ENCODE measurements around the gene PRR5L. TPM values are rescaled to one million over a fixed set of nuclear protein-coding genes. Genes with fewer than 3 reads are reported as not detected.

PRR5L gene
- total and polyA plus RNA-seq, 5 experiments from 2014 or later, result 0.50 to 21.3 (median 1.2) TPM

DNA sequence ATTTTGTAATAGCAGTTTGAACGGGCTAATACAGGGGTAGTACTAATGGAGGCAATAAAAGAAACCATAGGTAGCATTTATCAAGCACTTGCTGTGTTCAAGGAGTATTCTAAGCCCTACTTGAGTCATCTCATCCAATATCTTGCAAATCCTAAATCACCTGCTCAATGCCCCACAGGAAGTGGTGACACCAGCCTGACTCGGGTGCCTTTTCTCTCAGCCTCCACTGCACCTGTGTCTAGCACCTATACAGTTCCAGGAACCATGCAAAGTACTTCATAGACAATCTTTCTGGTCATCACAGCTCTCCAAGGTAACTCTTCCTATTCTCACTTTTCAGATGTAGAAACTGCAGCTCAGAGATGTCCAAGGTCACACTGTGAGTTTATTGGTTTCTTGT is 98.0 kb downstream of the PRR5L start:
- ATAC-seq (no peak), DNase-seq (no peak)
- POLR2A ChIA-PET, result no interaction called here
- peak overlapping the region in 2 of 10 donors; percentile 26 to 44 for H3K27ac Mint-ChIP-seq
- peak overlapping the region in 1 of 10 donors; percentile 12 for H3K4me3 Mint-ChIP-seq
- no peaks in the 10 kb centered on the region for H3K9me3 Mint-ChIP-seq
- H3K27me3 Mint-ChIP-seq, result peaks cover 0 to 29% (median 4%) of the 10 kb centered on the region in 5 donors
- H3K36me3 Mint-ChIP-seq, result no peaks in the 10 kb centered on the region
- H3K4me1 Mint-ChIP-seq, result peaks cover 0 to 62% (median 2%) of the 10 kb centered on the region in 4 donors

DNA sequence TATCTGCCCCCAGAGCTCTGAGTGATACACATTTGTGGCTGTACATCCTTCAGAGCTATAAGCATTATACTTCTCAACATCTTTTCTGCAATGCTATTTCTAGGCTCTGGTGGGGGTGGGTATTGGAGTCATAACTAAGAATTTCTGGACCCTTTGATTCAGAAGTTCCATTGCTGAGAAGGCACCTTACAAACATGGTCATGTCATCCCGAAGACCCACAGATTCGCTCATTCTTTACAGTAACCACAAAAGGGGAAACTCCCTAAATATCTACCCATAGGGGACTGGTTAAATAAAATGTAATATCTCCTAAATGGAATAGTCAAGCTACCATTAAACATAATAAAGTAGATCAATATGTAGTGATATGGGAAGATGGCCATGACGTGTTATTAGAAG is 98.8 kb downstream of the PRR5L start:
- POLR2A ChIA-PET, result no interaction called here

DNA sequence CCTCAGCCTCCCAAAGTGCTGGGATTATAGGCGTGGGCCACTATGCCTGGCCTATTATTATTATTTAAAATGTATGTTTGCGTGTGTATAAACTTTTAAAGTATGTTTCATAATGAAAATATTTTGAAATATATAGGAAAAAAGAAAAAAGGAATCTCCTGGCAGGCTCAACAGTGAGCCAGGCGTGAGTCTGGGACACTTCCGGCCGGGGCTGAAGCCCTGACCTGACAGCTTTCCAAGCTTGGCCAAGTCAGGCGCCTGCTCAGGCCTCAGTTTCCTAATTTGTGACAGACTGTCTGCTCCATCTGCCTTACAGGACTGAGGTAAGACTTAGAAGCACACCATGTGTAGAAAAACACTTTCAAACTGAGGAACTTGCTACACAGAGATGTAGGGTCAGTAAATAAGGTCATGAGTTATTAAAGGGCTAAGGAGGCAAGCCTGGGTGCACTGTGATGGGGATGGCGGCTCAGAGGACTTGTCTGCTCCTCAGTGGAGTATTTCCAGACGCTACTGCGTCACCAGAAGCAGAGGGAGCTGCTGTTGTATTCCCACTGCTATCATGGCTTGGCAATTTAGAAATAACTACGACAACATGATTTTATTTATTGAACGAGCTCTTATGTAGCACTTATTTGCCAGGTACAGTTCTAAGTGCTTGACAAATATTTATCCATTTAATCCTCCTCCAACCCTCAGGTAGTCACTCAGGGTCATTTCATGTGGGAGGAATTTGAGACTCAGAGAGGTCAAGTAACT is 100.1 kb downstream of the PRR5L start:
- peaks cover 0 to 43% (median 4%) of the 10 kb centered on the region in 5 donors for H3K27me3 Mint-ChIP-seq
- H3K9me3 Mint-ChIP-seq, result no peaks in the 10 kb centered on the region
- H3K4me3 Mint-ChIP-seq, result no peak overlapping the region
- no peaks in the 10 kb centered on the region for H3K36me3 Mint-ChIP-seq
- DNase-seq, result no peak
- H3K27ac Mint-ChIP-seq, result no peak overlapping the region
- POLR2A ChIA-PET, result no interaction called here
- peaks cover 5 to 66% (median 9%) of the 10 kb centered on the region in 4 donors for H3K4me1 Mint-ChIP-seq
- ATAC-seq, result no peak

More for the DNA sequence above, 98.8 kb downstream of the PRR5L start:
- H3K27ac Mint-ChIP-seq, result no peak overlapping the region
- peaks cover 0 to 36% (median 4%) of the 10 kb centered on the region in 5 donors for H3K27me3 Mint-ChIP-seq
- H3K36me3 Mint-ChIP-seq, result no peaks in the 10 kb centered on the region
- H3K9me3 Mint-ChIP-seq, result no peaks in the 10 kb centered on the region
- peaks cover 0 to 66% (median 3%) of the 10 kb centered on the region in 4 donors for H3K4me1 Mint-ChIP-seq
- ATAC-seq, result no peak
- no peak overlapping the region for H3K4me3 Mint-ChIP-seq
- no peak for DNase-seq

DNA sequence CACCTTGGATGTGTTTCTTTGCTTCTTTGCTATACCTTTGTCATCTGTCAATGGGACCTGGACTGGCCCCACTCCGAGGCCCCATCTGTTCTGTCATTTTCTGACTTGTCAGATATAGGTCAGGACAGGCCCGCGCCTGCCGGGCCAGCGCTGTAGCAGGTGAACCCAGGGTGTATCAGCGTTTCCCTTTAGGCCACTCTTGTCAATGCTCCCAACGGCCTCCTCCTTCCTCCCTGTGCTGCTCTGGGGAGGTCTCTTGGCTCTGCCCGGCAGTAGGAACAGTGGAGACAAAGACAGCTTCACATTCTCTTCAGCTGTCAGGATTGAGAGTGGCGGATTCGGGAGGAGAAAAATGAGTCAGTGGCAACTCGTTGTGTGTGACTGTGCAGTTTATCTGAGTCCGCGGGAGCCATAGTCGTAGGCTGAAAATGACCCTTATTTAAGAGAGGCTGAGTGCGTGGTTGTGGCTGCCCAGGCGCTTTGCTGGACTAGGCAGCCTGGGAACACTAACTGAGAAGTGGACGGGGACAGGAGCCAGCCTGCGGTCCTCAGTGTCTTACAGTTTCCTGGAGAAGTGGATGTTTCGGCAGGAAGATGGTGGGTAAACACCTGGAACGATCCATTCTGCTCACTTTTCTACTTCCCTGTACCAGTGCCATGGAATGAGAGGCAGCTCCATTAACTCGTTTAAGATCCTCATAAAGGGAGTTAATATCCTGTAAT is 102.3 kb downstream of the PRR5L start:
- Mint-ChIP-seq H3K27me3 (peaks cover 0 to 38% (median 10%) of the 10 kb centered on the region in 5 donors), H3K9me3 (no peaks in the 10 kb centered on the region), H3K4me1 (peaks cover 5 to 48% (median 10%) of the 10 kb centered on the region in 4 donors), H3K27ac (peak overlapping the region in 2 of 10 donors; percentile 36 to 46), H3K4me3 (no peak overlapping the region), H3K36me3 (no peaks in the 10 kb centered on the region)
- POLR2A ChIA-PET, result no interaction called here
- ATAC-seq, result no peak
- no peak for DNase-seq

DNA sequence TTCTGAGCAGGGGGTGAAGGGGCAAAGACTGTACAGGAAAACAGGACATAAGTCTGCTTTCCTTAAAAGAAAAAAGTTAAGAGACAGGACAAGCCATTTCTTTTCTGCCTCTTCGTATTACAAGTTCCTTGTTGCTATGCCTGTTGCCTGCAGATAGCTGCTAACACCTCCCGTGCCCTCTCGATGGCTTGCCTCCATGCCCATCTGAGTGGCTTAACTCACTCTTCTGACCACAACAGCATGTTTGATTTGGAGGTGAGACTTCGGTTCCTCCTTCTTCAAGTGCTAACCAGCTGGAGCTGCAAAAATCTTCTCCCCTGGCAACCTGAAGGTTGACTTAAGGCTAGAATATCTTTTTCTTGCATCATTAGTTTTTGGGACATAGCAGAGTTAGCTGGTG is 103.1 kb downstream of the PRR5L start:
- H3K36me3 Mint-ChIP-seq, result no peaks in the 10 kb centered on the region
- peaks cover 6 to 42% (median 9%) of the 10 kb centered on the region in 4 donors for H3K4me1 Mint-ChIP-seq
- H3K4me3 Mint-ChIP-seq, result no peak overlapping the region
- H3K27ac Mint-ChIP-seq, result peak overlapping the region in 3 of 10 donors; percentile 12 to 62 (median 50)
- H3K9me3 Mint-ChIP-seq, result no peaks in the 10 kb centered on the region
- no peak for ATAC-seq
- POLR2A ChIA-PET, result no interaction called here
- peaks cover 0 to 35% (median 10%) of the 10 kb centered on the region in 5 donors for H3K27me3 Mint-ChIP-seq
- DNase-seq, result no peak

DNA sequence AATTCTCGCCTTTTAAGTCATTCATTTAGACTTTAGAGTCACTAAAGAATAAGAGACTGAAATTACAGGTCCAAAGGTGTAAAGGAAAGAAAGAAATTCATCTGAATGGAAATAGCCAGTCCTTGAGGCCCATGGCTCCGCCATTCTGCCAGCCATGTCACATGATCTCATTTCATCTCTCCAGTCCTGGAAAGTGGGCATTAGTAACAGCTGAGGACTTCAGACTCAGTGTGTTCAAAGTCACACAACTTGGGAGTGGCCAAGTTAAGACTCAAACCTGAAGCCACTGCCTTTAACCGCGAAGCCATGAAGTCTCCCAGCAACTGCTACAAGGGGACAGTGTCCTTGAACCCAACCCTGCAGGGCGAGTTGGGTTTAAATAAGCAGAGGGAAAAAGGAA is 103.7 kb downstream of the PRR5L start:
- Mint-ChIP-seq H3K36me3 (no peaks in the 10 kb centered on the region), H3K4me1 (peaks cover 6 to 37% (median 8%) of the 10 kb centered on the region in 4 donors), H3K4me3 (peak overlapping the region in 1 of 10 donors; percentile 5), H3K27ac (peak overlapping the region in 2 of 10 donors; percentile 12 to 45), H3K27me3 (peaks cover 0 to 29% (median 10%) of the 10 kb centered on the region in 5 donors), H3K9me3 (no peaks in the 10 kb centered on the region)
- POLR2A ChIA-PET, result no interaction called here
- ATAC-seq (no peak), DNase-seq (no peak)

DNA sequence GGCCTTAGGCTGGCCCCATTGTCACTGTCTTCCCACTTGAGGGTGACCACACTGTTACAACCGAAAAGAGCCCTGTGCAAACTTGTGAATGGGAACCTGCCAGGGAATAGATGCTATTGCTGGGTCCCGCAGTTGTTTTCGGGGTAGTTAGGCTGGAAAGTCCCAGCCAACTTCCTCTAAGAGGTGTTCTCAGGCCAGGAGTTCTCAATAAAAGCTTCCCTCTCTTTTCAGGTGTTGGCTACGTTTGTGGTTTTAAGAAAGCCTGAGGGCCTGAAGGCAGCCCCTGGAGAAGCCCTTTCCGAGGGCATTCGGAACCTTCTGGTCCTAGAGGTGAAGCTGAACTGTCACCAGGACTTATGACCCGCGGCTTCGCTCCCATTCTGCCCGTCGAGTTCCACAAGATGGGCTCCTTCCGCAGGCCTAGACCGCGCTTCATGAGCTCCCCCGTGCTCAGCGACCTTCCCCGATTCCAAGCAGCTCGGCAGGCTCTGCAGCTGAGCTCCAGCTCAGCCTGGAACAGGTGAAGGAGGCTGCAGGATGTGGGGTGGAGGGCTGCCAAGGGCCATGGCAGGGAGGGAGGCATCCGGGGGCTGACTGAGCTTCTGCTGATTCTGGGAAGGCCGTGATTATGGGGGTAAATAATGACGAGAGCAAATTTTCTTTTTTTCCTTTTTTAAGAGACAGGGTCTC is 104.8 kb downstream of the PRR5L start:
- no peak for ATAC-seq
- peaks cover 0 to 27% (median 10%) of the 10 kb centered on the region in 5 donors for H3K27me3 Mint-ChIP-seq
- H3K27ac Mint-ChIP-seq, result no peak overlapping the region
- H3K36me3 Mint-ChIP-seq, result no peaks in the 10 kb centered on the region
- POLR2A ChIA-PET, result no interaction called here
- peak overlapping the region in 3 of 10 donors; percentile 9 to 40 (median 13) for H3K4me3 Mint-ChIP-seq
- H3K9me3 Mint-ChIP-seq, result no peaks in the 10 kb centered on the region
- H3K4me1 Mint-ChIP-seq, result peaks cover 6 to 33% (median 8%) of the 10 kb centered on the region in 4 donors
- DNase-seq, result no peak

DNA sequence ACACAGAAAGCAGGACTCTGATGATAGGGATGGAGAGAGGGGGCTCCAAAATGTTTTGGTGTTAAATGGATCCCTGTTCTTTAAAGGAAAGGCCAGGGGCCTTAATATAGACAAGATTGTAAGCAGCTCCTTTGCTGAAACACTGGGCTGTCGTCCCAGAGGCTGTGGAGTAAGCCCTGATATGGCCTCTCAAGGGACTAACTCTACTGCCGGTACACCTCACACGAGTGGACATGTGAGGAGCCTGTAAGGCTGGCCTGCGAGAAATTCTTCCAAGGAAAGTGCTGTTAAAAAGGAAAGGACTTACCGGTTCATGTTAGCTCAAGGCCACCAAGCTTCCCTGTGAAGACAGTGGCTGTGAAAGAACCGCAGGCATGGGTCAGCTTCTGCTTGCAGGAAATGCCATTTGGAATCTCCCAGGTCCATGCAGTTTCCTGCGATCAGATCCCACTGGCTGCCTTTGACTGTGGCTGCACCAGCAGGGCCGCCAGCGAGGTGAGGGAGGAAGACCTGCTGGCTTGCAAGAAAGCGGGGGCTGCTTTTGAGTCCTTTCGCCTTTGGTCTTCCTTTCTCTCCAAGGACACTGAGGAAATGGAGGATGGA is 106.6 kb downstream of the PRR5L start:
- Mint-ChIP-seq H3K36me3 (no peaks in the 10 kb centered on the region), H3K4me3 (no peak overlapping the region), H3K4me1 (peaks cover 6 to 50% (median 9%) of the 10 kb centered on the region in 4 donors), H3K27ac (peak overlapping the region in 1 of 10 donors; percentile 58), H3K27me3 (peaks cover 0 to 21% (median 10%) of the 10 kb centered on the region in 5 donors), H3K9me3 (peaks cover 0 to 2% (median 0%) of the 10 kb centered on the region in 9 donors)
- POLR2A ChIA-PET, result no interaction called here
- ATAC-seq (no peak), DNase-seq (no peak)

DNA sequence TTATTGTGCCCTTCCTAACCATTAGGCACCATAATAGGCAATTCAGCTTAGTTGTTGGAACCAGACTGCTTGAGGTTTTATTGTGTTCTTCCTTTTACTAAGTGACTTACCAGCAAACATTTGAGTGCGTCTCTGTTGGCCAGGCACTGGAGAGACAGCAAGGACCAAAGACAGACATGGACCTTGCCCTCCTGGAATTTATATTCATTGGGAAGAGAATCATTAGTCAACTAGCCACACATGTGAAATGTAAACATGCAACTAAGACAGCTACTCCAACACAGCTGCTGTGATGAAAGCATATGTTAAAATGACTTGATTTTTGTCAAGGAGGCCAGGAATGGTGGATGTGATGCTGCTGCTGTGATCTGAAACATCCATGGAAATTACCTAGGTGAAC is 107.6 kb downstream of the PRR5L start:
- DNase-seq (no peak), ATAC-seq (no peak)
- H3K36me3 Mint-ChIP-seq, result no peaks in the 10 kb centered on the region
- no peak overlapping the region for H3K4me3 Mint-ChIP-seq
- peaks cover 0 to 15% (median 6%) of the 10 kb centered on the region in 5 donors for H3K27me3 Mint-ChIP-seq
- H3K27ac Mint-ChIP-seq, result peak overlapping the region in 3 of 10 donors; percentile 58 to 69 (median 62)
- H3K9me3 Mint-ChIP-seq, result peaks cover 0 to 2% (median 0%) of the 10 kb centered on the region in 9 donors
- POLR2A ChIA-PET, result no interaction called here
- H3K4me1 Mint-ChIP-seq, result peaks cover 6 to 57% (median 12%) of the 10 kb centered on the region in 4 donors

DNA sequence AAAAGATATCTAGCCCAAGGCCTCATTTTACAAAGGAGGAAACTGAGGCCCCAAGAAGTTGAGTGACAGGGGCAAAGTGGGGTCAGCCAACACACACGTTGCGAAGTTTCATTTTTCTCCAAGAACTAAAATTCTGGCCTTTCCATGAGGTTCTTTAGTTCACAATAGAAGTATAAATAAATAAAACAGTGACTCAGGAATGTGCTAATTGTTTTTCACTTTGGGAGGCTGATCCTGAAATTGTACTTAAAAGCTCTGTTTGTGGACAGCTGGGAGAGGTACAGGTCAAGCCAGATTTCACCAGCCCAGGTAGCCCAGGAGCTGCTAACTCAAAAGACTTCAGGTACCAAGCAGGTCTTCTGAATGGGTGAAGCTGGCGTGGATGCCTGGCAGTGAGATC is 108.7 kb downstream of the PRR5L start:
- Mint-ChIP-seq H3K36me3 (no peaks in the 10 kb centered on the region), H3K27me3 (peaks cover 0 to 9% (median 5%) of the 10 kb centered on the region in 5 donors), H3K4me1 (peaks cover 16 to 57% (median 23%) of the 10 kb centered on the region in 4 donors), H3K9me3 (peaks cover 0 to 2% (median 0%) of the 10 kb centered on the region in 9 donors), H3K27ac (no peak overlapping the region), H3K4me3 (no peak overlapping the region)
- ATAC-seq (no peak), DNase-seq (no peak)
- POLR2A ChIA-PET, result no interaction called here

DNA sequence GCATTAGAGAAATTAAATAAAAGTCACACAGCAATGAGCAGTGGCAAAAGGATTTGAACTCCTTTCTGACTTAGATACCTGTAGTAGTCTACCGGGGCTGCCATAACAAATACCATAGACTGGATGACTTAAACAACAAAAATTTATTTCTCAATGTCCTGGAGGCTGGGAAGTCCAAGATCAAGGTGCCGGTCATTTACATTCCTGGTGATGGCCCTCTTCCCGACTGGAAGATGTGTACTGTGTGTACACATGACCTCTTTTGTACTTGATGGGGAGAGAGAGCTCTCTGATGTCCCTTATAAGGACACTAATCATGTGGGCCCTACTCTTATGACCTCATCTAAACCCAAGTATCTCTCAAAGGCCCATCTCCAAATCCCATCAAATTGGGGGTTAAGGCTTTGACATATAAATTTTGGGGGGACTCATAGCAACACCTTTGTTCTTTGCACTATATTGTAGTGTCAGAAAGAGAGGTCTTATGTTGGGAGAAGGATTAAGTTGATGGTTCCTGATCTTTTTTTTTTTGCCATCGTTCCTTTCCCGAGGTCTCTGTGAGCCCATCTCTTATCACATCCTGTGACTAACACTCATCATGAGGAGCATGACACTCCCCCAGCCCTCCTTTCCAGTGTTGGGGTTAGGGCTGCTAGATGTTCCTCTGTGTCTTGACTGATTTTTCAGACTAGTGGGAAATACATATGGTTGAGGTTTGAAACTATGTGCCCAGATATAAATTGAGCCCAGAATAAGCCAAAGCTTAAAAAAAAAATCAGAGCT is 109.7 kb downstream of the PRR5L start:
- Mint-ChIP-seq H3K36me3 (no peaks in the 10 kb centered on the region), H3K27ac (peak overlapping the region in 2 of 10 donors; percentile 53 to 85), H3K4me3 (no peak overlapping the region), H3K4me1 (peaks cover 16 to 57% (median 20%) of the 10 kb centered on the region in 4 donors), H3K27me3 (peaks cover 0 to 6% (median 0%) of the 10 kb centered on the region in 5 donors), H3K9me3 (peaks cover 0 to 2% (median 0%) of the 10 kb centered on the region in 9 donors)
- ATAC-seq (no peak), DNase-seq (no peak)
- POLR2A ChIA-PET, result no interaction called here

DNA sequence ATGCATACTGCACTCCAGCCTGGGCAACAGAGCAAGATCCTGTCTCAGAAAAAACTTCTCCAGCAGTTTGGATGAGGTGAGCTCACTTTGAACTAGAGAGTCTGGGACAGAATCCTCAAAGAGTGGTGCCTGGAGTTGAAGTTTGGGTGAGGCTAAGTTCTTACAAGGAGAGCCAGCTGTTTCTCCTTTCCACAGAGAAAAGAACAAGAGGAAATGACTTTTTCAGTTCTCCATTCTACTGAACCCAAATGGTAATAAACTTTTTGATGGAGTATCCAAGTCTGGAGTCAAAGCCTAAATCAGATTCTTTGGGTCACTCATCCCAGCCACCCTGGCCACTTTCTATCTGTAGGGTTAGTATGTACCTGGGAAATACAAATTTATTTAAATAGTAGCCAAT is 111.3 kb downstream of the PRR5L start:
- Mint-ChIP-seq H3K27me3 (peaks cover 0 to under 1% (median 0%) of the 10 kb centered on the region in 5 donors), H3K27ac (peak overlapping the region in 2 of 10 donors; percentile 85 to 91), H3K9me3 (peaks cover 0 to 2% (median 0%) of the 10 kb centered on the region in 9 donors), H3K4me1 (peaks cover 13 to 66% (median 26%) of the 10 kb centered on the region in 4 donors), H3K36me3 (no peaks in the 10 kb centered on the region), H3K4me3 (peak overlapping the region in 1 of 10 donors; percentile 6)
- POLR2A ChIA-PET, result no interaction called here
- DNase-seq, result no peak
- no peak for ATAC-seq
